Measurements from ENCODE around the gene HSF5. TPM values are rescaled to one million over a fixed set of nuclear protein-coding genes. Genes with fewer than 3 reads are reported as not detected.

The HSF5 gene
- total RNA-seq, 6 donors from 2014 or later = 0.07 to 0.39 (median 0.30) TPM; not detected in 1

- no peak for TF ChIP-seq EP300 (IDR thresholded peaks at IDR 0.05)
- no peak for TF ChIP-seq CTCF (IDR thresholded peaks at IDR 0.05)
- TF ChIP-seq POLR2AphosphoS5 (IDR thresholded peaks at IDR 0.05) = no peak
- no peak for TF ChIP-seq POLR2A (IDR thresholded peaks at IDR 0.05)
- WGBS, 2 donors = 68 to 73% methylated on average over 2 of the region's 2 CpGs
- no peaks in the 10 kb centered on the region for H3K27me3 ChIP-seq
- peak overlapping the region; percentile 1 to 65 (median 28) for H3K27ac ChIP-seq
- peaks cover 9 to 11% (median 10%) of the 10 kb centered on the region in 4 donors for H3K4me1 ChIP-seq
- H3K9me3 ChIP-seq = no peaks in the 10 kb centered on the region
- no peak for DNase-seq
- no peaks in the 10 kb centered on the region for H3K36me3 ChIP-seq
- H3K4me3 ChIP-seq = no peak overlapping the region
- ATAC-seq (ENCODE audit: low FRiP score in 2 of 2) = no peak
Measured at GRCh38 chr17:58390884-58391283, 97.3 kb downstream of the HSF5 start.

GRCh38 chr17:58388302-58389190 is 99.7 kb downstream of the HSF5 start:
- Histone ChIP-seq H3K27me3 (no peaks in the 10 kb centered on the region), H3K9me3 (no peaks in the 10 kb centered on the region), H3K4me1 (peaks cover 9 to 14% (median 10%) of the 10 kb centered on the region in 4 donors), H3K27ac (no peak overlapping the region), H3K36me3 (no peaks in the 10 kb centered on the region), H3K4me3 (no peak overlapping the region)
- no peak for DNase-seq
- 61 to 66% methylated on average over 3 of the region's 3 CpGs for WGBS, 2 donors
- TF ChIP-seq POLR2AphosphoS5 (IDR thresholded peaks at IDR 0.05) = no peak
- TF ChIP-seq POLR2A (IDR thresholded peaks at IDR 0.05) = no peak
- TF ChIP-seq CTCF (IDR thresholded peaks at IDR 0.05) = no peak
- TF ChIP-seq EP300 (IDR thresholded peaks at IDR 0.05) = no peak
- no peak for ATAC-seq (ENCODE audit: low FRiP score in 2 of 2)

GRCh38 chr17:58387834-58388233 is 100.4 kb downstream of the HSF5 start:
- H3K4me1 ChIP-seq = peaks cover 9 to 18% (median 12%) of the 10 kb centered on the region in 4 donors

GRCh38 chr17:58386708-58387107 is 101.5 kb downstream of the HSF5 start:
- H3K4me3 ChIP-seq = no peak overlapping the region
- TF ChIP-seq POLR2AphosphoS5 (IDR thresholded peaks at IDR 0.05) (no peak), EP300 (IDR thresholded peaks at IDR 0.05) (no peak), POLR2A (IDR thresholded peaks at IDR 0.05) (no peak), CTCF (IDR thresholded peaks at IDR 0.05) (no peak)
- H3K27ac ChIP-seq = no peak overlapping the region
- H3K9me3 ChIP-seq = no peaks in the 10 kb centered on the region
- peaks cover 5 to 27% (median 19%) of the 10 kb centered on the region in 4 donors for H3K4me1 ChIP-seq
- no peaks in the 10 kb centered on the region for H3K27me3 ChIP-seq
- no peak for ATAC-seq (ENCODE audit: low FRiP score in 2 of 2)
- DNase-seq = no peak
- no peaks in the 10 kb centered on the region for H3K36me3 ChIP-seq
- WGBS, 2 donors = 87 to 88% methylated on average over 3 of the region's 3 CpGs

More at GRCh38 chr17:58387834-58388233, 100.4 kb downstream of the HSF5 start:
- no peak overlapping the region for H3K27ac ChIP-seq
- ATAC-seq (ENCODE audit: low FRiP score in 2 of 2) = no peak
- H3K36me3 ChIP-seq = no peaks in the 10 kb centered on the region
- H3K27me3 ChIP-seq = no peaks in the 10 kb centered on the region
- TF ChIP-seq EP300 (IDR thresholded peaks at IDR 0.05) (no peak), POLR2AphosphoS5 (IDR thresholded peaks at IDR 0.05) (no peak), POLR2A (IDR thresholded peaks at IDR 0.05) (no peak), CTCF (IDR thresholded peaks at IDR 0.05) (no peak)
- DNase-seq = no peak
- no peak overlapping the region for H3K4me3 ChIP-seq
- no peaks in the 10 kb centered on the region for H3K9me3 ChIP-seq
- WGBS, 2 donors = 50 to 69% methylated on average over 1 of the region's 1 CpG

Measured in upper lobe of left lung (tissue), 6 donors.